Activated T-cell treated with anti-CD3 and anti-CD28 coated beads for 1 hour (primary cell): ENCODE data around the gene C10orf53.
"Not testable (repeated sequence)": the region's sequence is repeated elsewhere in the genome, so short reads cannot be mapped to it uniquely, and the experiment has no call there.

ENCODE experiments used
- DNase-seq: peaks from one replicate; pipeline ENCODE4 v3.0.0-alpha.2; 2020; ENCODE audit warnings: low read depth

The C10orf53 gene

GRCh38 chr10:49652421-49653272 lies 26.8 kb upstream of the C10orf53 start:
- DNase-seq = no peak

- no peak for DNase-seq
Observed at GRCh38 chr10:49653273-49653929, 26.1 kb upstream of the C10orf53 start.

- no peak for DNase-seq
Observed at GRCh38 chr10:49654036-49654693, 25.3 kb upstream of the C10orf53 start.

- DNase-seq = no peak
Observed at GRCh38 chr10:49655099-49655498, 24.4 kb upstream of the C10orf53 start.

GRCh38 chr10:49656845-49657493 lies 22.5 kb upstream of the C10orf53 start:
- no peak for DNase-seq

GRCh38 chr10:49657606-49658005 lies 21.8 kb upstream of the C10orf53 start:
- DNase-seq = no peak

- DNase-seq = no peak
Observed at GRCh38 chr10:49661140-49661856, 18.2 kb upstream of the C10orf53 start.

- DNase-seq = no peak
Observed at GRCh38 chr10:49662169-49662830, 17.2 kb upstream of the C10orf53 start.

- no peak for DNase-seq
Observed at GRCh38 chr10:49663596-49663995, 15.9 kb upstream of the C10orf53 start.

- no peak for DNase-seq
Observed at GRCh38 chr10:49664006-49664841, 15.2 kb upstream of the C10orf53 start.

- DNase-seq = no peak
Observed at GRCh38 chr10:49664842-49665355, 14.6 kb upstream of the C10orf53 start.

GRCh38 chr10:49666054-49666615 lies 13.3 kb upstream of the C10orf53 start:
- no peak for DNase-seq

- DNase-seq = no peak
Observed at GRCh38 chr10:49666685-49667084, 12.8 kb upstream of the C10orf53 start.

GRCh38 chr10:49667991-49668390 lies 11.5 kb upstream of the C10orf53 start:
- no peak for DNase-seq

GRCh38 chr10:49668684-49669083 lies 10.8 kb upstream of the C10orf53 start:
- no peak for DNase-seq

GRCh38 chr10:49678827-49679479 lies 498 bp upstream of the C10orf53 start:
- no peak for DNase-seq

GRCh38 chr10:49682449-49682848 lies 3.0 kb downstream of the C10orf53 start:
- not testable (repeated sequence) for DNase-seq

- no peak for DNase-seq
Observed at GRCh38 chr10:49682879-49683278, 3.4 kb downstream of the C10orf53 start.

GRCh38 chr10:49686651-49687050 lies 7.2 kb downstream of the C10orf53 start:
- DNase-seq = no peak
